Loucy (cell line): ENCODE measurements around the gene MBLAC1.

Experiments used
- H2AFZ ChIP-seq: fragments of 200-600 bp; sonication (generic); 2 replicates; pipeline ENCODE4 v1.6.0; 2016; ENCODE audit warnings: antibody characterized with exemption, mild to moderate bottlenecking, low read length, moderate library complexity
- H3F3A ChIP-seq: fragments of 200-600 bp; 2 replicates; pipeline ENCODE4 v1.6.0; 2016; ENCODE audit warnings: antibody characterized with exemption, low read depth, mild to moderate bottlenecking
- H3K27me3 ChIP-seq: fragments of 200-600 bp; sonication (generic); 2 replicates; pipeline ENCODE4 v1.6.1; 2014; ENCODE audit warnings: low read length, mild to moderate bottlenecking; ENCODE audit not compliant: insufficient read depth, poor library complexity, severe bottlenecking
- H3K36me3 ChIP-seq: fragments of 200-600 bp; sonication (generic); 2 replicates; pipeline ENCODE4 v1.6.1; 2016; ENCODE audit warnings: low read length; ENCODE audit not compliant: insufficient read depth
- H3K4me1 ChIP-seq: fragments of 200-600 bp; sonication (generic); 2 replicates; pipeline ENCODE4 v1.5.1; 2014; ENCODE audit warnings: low read length, mild to moderate bottlenecking; ENCODE audit not compliant: insufficient read depth, poor library complexity, severe bottlenecking
- H3K4me2 ChIP-seq: fragments of 200-600 bp; sonication (generic); 2 replicates; pipeline ENCODE4 v1.6.0; 2014; ENCODE audit warnings: antibody characterized with exemption, low read length, low read depth, mild to moderate bottlenecking; ENCODE audit not compliant: poor library complexity, severe bottlenecking
- H3K4me3 ChIP-seq: fragments of 200-600 bp; sonication (generic); 2 replicates; pipeline ENCODE4 v1.5.1; 2014; ENCODE audit warnings: low read length, mild to moderate bottlenecking, mixed read lengths; ENCODE audit not compliant: poor library complexity, severe bottlenecking
- H3K79me2 ChIP-seq: fragments of 200-600 bp; sonication (generic); 2 replicates; pipeline ENCODE4 v1.6.1; 2014; ENCODE audit warnings: low read length; ENCODE audit not compliant: insufficient read depth
- H3K9ac ChIP-seq: fragments of 200-600 bp; sonication (generic); 2 replicates; pipeline ENCODE4 v1.6.0; 2014; ENCODE audit warnings: mild to moderate bottlenecking, low read depth, low read length, moderate library complexity; ENCODE audit not compliant: poor library complexity, severe bottlenecking
- H3K9me2 ChIP-seq: fragments of 200-600 bp; sonication (generic); replicated peaks from 2 replicates; pipeline ENCODE4 v1.6.1; 2016; ENCODE audit warnings: low read depth, low read length, mixed read lengths
- H3K9me3 ChIP-seq: fragments of 200-600 bp; sonication (generic); 2 replicates; pipeline ENCODE4 v1.6.1; 2014; ENCODE audit warnings: mild to moderate bottlenecking, antibody characterized with exemption, low read length, low read depth; ENCODE audit not compliant: insufficient read depth
- H4K20me1 ChIP-seq: fragments of 200-600 bp; sonication (generic); 2 replicates; pipeline ENCODE4 v1.6.0; 2014; ENCODE audit warnings: antibody characterized with exemption, low read length, mild to moderate bottlenecking; ENCODE audit not compliant: insufficient read depth, poor library complexity, severe bottlenecking
- EZH2phosphoT487 ChIP-seq: fragments of 200-600 bp; IDR thresholded peaks from 2 replicates; pipeline ENCODE4 v1.6.1; 2018; ENCODE audit warnings: antibody characterized with exemption, mild to moderate bottlenecking, moderate library complexity, borderline replicate concordance
- TF ChIP-seq, protein P1 (sequence below): fragments of 200-600 bp; sonication (generic); conservative IDR thresholded peaks from 2 replicates; pipeline ENCODE4 v1.5.1; 2014; ENCODE audit warnings: mild to moderate bottlenecking, antibody characterized with exemption, low read length

Gene MBLAC1

GRCh38 chr7:100154651-100155491 lies 28.1 kb downstream of the MBLAC1 start:
- no peaks in the 10 kb centered on the region for H3K9me3 ChIP-seq
- H4K20me1 ChIP-seq: peaks cover 16% of the 10 kb centered on the region
- H3K27me3 ChIP-seq: no peaks in the 10 kb centered on the region
- H3K4me1 ChIP-seq: peaks cover 31% of the 10 kb centered on the region
- no peak overlapping the region for H3K4me2 ChIP-seq
- peaks cover 9% of the 10 kb centered on the region; the same call in 1 of the 2 replicates for H3K36me3 ChIP-seq
- H3K9ac ChIP-seq: no peak overlapping the region
- no peak overlapping the region for H3K4me3 ChIP-seq
- no peak for TF ChIP-seq EZH2phosphoT487
- TF ChIP-seq, protein P1, sequence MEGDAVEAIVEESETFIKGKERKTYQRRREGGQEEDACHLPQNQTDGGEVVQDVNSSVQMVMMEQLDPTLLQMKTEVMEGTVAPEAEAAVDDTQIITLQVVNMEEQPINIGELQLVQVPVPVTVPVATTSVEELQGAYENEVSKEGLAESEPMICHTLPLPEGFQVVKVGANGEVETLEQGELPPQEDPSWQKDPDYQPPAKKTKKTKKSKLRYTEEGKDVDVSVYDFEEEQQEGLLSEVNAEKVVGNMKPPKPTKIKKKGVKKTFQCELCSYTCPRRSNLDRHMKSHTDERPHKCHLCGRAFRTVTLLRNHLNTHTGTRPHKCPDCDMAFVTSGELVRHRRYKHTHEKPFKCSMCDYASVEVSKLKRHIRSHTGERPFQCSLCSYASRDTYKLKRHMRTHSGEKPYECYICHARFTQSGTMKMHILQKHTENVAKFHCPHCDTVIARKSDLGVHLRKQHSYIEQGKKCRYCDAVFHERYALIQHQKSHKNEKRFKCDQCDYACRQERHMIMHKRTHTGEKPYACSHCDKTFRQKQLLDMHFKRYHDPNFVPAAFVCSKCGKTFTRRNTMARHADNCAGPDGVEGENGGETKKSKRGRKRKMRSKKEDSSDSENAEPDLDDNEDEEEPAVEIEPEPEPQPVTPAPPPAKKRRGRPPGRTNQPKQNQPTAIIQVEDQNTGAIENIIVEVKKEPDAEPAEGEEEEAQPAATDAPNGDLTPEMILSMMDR: no peak
- H3K79me2 ChIP-seq: peaks cover 44% of the 10 kb centered on the region
- H3F3A ChIP-seq: peaks cover 3% of the 10 kb centered on the region; the same call in 1 of the 2 replicates
- no peak overlapping the region for H2AFZ ChIP-seq
- no peaks in the 10 kb centered on the region for H3K9me2 ChIP-seq

DNA sequence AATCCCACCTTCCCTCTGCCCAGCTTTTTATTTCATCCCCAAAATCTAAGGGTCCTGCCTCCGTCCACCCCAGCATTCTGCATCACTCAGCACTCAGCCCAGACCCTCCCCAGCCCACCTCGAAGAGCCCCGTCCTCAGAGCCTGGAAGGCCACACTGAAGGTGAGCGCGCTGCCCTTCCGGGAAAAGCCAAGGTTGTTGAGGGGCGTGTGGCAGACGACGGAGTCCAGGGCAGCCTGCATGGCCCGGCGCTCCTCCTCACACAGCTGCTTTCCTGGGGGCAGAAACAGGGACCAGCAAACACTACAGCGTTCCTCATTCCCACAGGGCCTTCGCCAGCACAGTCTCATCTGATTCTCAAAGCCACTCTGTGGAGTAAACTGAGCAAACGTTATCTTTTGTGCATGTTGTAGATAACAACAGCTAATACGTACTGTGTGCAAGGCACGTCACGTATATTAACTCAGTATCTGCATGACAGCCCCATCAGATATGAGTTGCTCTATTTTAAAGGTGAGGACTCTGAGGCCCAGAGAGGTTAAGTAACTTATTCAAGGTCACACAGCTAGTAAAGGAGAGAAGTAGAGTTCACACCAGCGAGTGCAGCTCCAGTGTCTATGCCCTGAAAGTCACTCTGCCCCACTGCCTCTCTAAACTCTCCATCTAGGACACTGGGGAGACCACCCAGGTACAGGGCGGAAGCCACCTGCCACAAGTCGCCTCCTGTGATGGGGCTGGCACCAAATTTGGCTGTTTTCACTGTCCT lies 29.0 kb downstream of the MBLAC1 start:
- peaks cover 12% of the 10 kb centered on the region for H4K20me1 ChIP-seq
- no peak overlapping the region for H3K4me3 ChIP-seq
- H3K9ac ChIP-seq: no peak overlapping the region
- TF ChIP-seq, protein P1: no peak
- no peak for TF ChIP-seq EZH2phosphoT487
- no peaks in the 10 kb centered on the region for H3K9me3 ChIP-seq
- H3K27me3 ChIP-seq: no peaks in the 10 kb centered on the region
- peaks cover 25% of the 10 kb centered on the region for H3K4me1 ChIP-seq
- H3F3A ChIP-seq: peaks cover 3% of the 10 kb centered on the region; the same call in 1 of the 2 replicates
- H2AFZ ChIP-seq: no peak overlapping the region
- H3K36me3 ChIP-seq: peaks cover 9% of the 10 kb centered on the region; the same call in 1 of the 2 replicates
- no peak overlapping the region for H3K4me2 ChIP-seq
- H3K9me2 ChIP-seq: no peaks in the 10 kb centered on the region
- peaks cover 35% of the 10 kb centered on the region for H3K79me2 ChIP-seq

GRCh38 chr7:100156331-100157068 lies 29.7 kb downstream of the MBLAC1 start:
- peaks cover 31% of the 10 kb centered on the region for H3K79me2 ChIP-seq
- no peak overlapping the region for H2AFZ ChIP-seq
- H3K36me3 ChIP-seq: peaks cover 9% of the 10 kb centered on the region; the same call in 1 of the 2 replicates
- peak overlapping the region; percentile 86 for H3K9ac ChIP-seq
- no peaks in the 10 kb centered on the region for H3K9me2 ChIP-seq
- peaks cover 25% of the 10 kb centered on the region for H3K4me1 ChIP-seq
- peak overlapping the region; percentile 92 for H3K4me2 ChIP-seq
- no peaks in the 10 kb centered on the region for H3K27me3 ChIP-seq
- TF ChIP-seq, protein P1: no peak
- TF ChIP-seq EZH2phosphoT487: no peak
- H3F3A ChIP-seq: peaks cover 3% of the 10 kb centered on the region; the same call in 1 of the 2 replicates
- no peaks in the 10 kb centered on the region for H3K9me3 ChIP-seq
- peak overlapping the region; percentile 90 for H3K4me3 ChIP-seq
- H4K20me1 ChIP-seq: peaks cover 12% of the 10 kb centered on the region
